ENCODE data around the gene LZTFL1. TPM values are rescaled to one million over a fixed set of nuclear protein-coding genes. Genes with fewer than 3 reads are reported as not detected.
A peak's percentile ranks its signal among the peaks of the same experiment; 100 is the strongest.

LZTFL1 gene
- total and polyA plus RNA-seq, 2 experiments from 2014 or later, result 21.7 to 26.4 TPM

GRCh38 chr3:45799586-45799985, 42.3 kb downstream of the LZTFL1 start:
- DNase-seq (ENCODE audit: low read depth in 1 of 2, low spot score in 1 of 2), result no peak
- TF ChIP-seq CTCF (IDR thresholded peaks at IDR 0.05; ENCODE audit: low read depth, low read length), result no peak
- Histone ChIP-seq H3K4me3 (no peak overlapping the region), H3K4me1 (ENCODE audit: low read depth) (no peaks in the 10 kb centered on the region), H3K27ac (no peak overlapping the region), H3K9me3 (ENCODE audit: low read depth) (no peaks in the 10 kb centered on the region), H3K36me3 (no peaks in the 10 kb centered on the region), H3K27me3 (peaks cover 33% of the 10 kb centered on the region)

DNA sequence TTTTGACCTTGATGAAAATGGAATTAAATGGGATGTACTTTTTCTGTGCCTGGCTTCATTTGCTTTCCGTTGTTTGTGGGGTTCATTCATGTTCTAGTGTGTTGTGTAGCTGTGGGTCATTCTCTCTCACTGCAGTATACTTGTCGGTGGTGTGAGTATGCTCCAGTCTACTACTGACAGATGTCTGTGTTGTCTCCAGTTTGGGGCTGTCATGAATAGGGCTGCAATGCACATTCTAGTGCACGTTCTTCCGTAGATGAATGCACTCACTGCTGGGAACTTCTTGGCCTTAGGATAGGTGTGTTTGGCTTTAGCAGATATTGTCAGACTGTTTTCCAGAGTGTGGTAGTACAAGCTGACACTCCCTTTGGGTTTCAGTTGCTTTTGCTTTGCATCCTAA, 43.9 kb downstream of the LZTFL1 start:
- Histone ChIP-seq H3K4me1 (ENCODE audit: low read depth) (no peaks in the 10 kb centered on the region), H3K27ac (no peak overlapping the region), H3K4me3 (no peak overlapping the region), H3K9me3 (ENCODE audit: low read depth) (no peaks in the 10 kb centered on the region), H3K36me3 (no peaks in the 10 kb centered on the region), H3K27me3 (peaks cover 39% of the 10 kb centered on the region)
- DNase-seq (ENCODE audit: low read depth in 1 of 2, low spot score in 1 of 2), result peak in 1 of 2 donors; percentile 15
- TF ChIP-seq CTCF (IDR thresholded peaks at IDR 0.05; ENCODE audit: low read depth, low read length), result no peak

GRCh38 chr3:45796902-45797637, 44.8 kb downstream of the LZTFL1 start:
- H3K4me3 ChIP-seq, result peak overlapping the region; percentile 51

DNA sequence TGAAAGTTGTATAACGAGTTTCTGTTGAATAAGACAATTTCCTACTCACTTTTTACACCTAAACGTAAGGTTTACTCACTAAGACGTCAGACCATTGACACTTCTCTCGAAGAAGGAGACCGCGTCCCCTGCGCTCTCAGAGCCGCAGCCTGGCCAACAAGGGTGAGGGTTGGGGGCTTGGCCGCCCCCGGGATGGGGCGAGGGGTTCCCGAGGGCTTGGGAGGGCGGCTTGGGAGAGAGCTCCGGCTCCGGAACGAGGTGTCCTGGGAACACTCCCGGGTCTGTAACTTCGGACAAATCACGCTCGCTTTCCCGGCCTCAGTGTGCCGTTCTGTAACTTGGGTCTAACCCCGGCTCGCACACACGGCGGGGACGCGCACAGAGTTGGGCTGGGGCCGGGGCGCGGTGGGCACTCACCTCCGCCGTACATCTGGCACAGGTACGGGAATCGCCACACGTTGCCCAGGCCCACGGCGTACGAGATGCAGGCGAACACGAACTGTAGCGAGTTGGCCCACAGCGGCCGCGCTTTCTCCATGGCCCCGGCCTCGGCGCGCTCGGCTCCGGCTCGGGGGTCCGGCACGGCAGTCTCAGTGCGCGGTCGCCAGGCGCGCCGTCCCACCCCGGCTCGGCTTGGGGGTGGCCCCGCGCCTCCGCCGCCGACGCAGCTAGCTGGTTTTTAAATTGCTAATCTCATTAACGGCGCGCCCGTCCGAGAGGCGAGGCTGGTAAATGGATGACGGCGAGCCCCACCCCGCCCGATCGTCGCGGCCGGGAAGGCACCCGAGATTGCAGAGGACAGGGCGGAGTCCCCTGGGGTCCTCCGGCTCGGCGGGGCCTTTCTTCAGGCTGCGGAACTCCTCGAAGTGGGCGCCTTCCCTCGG, 45.8 kb downstream of the LZTFL1 start, which contains the start of gene SLC6A20:
Gene SLC6A20, minus strand, starts transcription at position 655 of the 884 bp plus-strand sequence. Its CDS starts 117 bp downstream, at position 538.
- DNase-seq (ENCODE audit: low read depth in 1 of 2, low spot score in 1 of 2), result peak in 1 of 2 donors; percentile 16
- H3K9me3 ChIP-seq (ENCODE audit: low read depth), result no peaks in the 10 kb centered on the region
- no peaks in the 10 kb centered on the region for H3K36me3 ChIP-seq
- TF ChIP-seq CTCF (IDR thresholded peaks at IDR 0.05; ENCODE audit: low read depth, low read length), result no peak
- H3K4me1 ChIP-seq (ENCODE audit: low read depth), result no peaks in the 10 kb centered on the region
- H3K27ac ChIP-seq, result no peak within 1 kb of the TSS
- peak within 1 kb of the TSS; percentile 51 for H3K4me3 ChIP-seq
- peaks cover 39% of the 10 kb centered on the region for H3K27me3 ChIP-seq

More at GRCh38 chr3:45796902-45797637, 44.8 kb downstream of the LZTFL1 start:
- H3K4me1 ChIP-seq (ENCODE audit: low read depth), result no peaks in the 10 kb centered on the region
- no peaks in the 10 kb centered on the region for H3K36me3 ChIP-seq
- H3K27me3 ChIP-seq, result peaks cover 39% of the 10 kb centered on the region
- no peak for DNase-seq (ENCODE audit: low read depth in 1 of 2, low spot score in 1 of 2)
- H3K27ac ChIP-seq, result no peak overlapping the region
- no peaks in the 10 kb centered on the region for H3K9me3 ChIP-seq (ENCODE audit: low read depth)
- TF ChIP-seq CTCF (IDR thresholded peaks at IDR 0.05; ENCODE audit: low read depth, low read length), result no peak

DNA sequence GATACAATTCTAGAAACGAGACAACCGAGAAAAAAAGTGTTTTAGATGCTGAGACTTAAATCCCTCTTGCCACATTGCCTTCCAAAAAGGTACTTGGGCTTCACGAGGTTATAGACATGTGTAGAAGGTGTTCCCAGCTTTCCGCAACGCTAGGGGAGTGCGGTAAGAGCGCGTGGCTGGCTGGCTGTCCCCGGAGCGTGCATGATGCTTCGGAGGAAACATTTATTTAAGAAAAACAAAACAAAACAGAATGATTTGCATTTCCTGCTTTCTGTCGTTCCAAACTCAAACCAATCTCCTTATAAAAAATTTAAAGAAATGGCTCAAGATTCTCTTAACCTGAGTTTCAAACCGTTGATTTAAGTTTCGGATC, 46.4 kb downstream of the LZTFL1 start:
- no peaks in the 10 kb centered on the region for H3K4me1 ChIP-seq (ENCODE audit: low read depth)
- H3K27me3 ChIP-seq, result peaks cover 39% of the 10 kb centered on the region
- H3K36me3 ChIP-seq, result no peaks in the 10 kb centered on the region
- no peak for TF ChIP-seq CTCF (IDR thresholded peaks at IDR 0.05; ENCODE audit: low read depth, low read length)
- DNase-seq (ENCODE audit: low read depth in 1 of 2, low spot score in 1 of 2), result peak; percentile 18 to 28
- no peak overlapping the region for H3K27ac ChIP-seq
- no peak overlapping the region for H3K4me3 ChIP-seq
- no peaks in the 10 kb centered on the region for H3K9me3 ChIP-seq (ENCODE audit: low read depth)

Data from cardiac muscle cell (in vitro differentiated cells and primary cell).